IMR-90 (cell line): Measurements from ENCODE around the gene ZMIZ1. TPM values are rescaled to one million over a fixed set of nuclear protein-coding genes. Genes with fewer than 3 reads are reported as not detected.

Experiments used
- ATAC-seq: fragments of 200-7000 bp; cut with Tn5 transposase; 2 replicates; pipeline ENCODE4 v1.9.1; 2020; ENCODE audit warnings: low read depth, mild to moderate bottlenecking, moderate library complexity
- BruUV-seq: library from RNA; stranded (reverse); fragments of 400-500 nt; replicated peaks from 2 replicates; lab custom pipeline; 2021; lab: Mats Ljungman, UMichigan
- CTCF ChIA-PET: fragments of 300-600 bp; formaldehyde crosslinking; extraction: SDS; loops from one replicate; lab custom pipeline; 2021; ENCODE audit warnings: antibody characterized with exemption; lab: Yijun Ruan, JAX
- POLR2A ChIA-PET: fragments of 300-600 bp; sonication (Branson Sonifier 250); formaldehyde crosslinking; loops from one replicate; lab custom pipeline; 2022; ENCODE audit warnings: antibody characterized with exemption; ENCODE audit not compliant: unreplicated experiment; lab: Charles Lee
- DNase-seq: peaks from one replicate; pipeline ENCODE4 v3.0.0; 2013
- H2AFZ ChIP-seq: replicated peaks from 2 replicates; pipeline ENCODE3; 2013; ENCODE audit warnings: low read length, mild to moderate bottlenecking; ENCODE audit not compliant: poor library complexity
- H2AK5ac ChIP-seq: 2 replicates; pipeline ENCODE4 v1.6.1; 2013; ENCODE audit warnings: low read depth, low read length, inconsistent platforms
- H2AK9ac ChIP-seq: replicated peaks from 2 replicates; pipeline ENCODE3; 2013; ENCODE audit warnings: mild to moderate bottlenecking, low read depth, low read length, moderate library complexity; ENCODE audit not compliant: poor library complexity
- H2BK120ac ChIP-seq: 2 replicates; pipeline ENCODE4 v1.6.1; 2013; ENCODE audit warnings: low read depth, low read length, inconsistent platforms
- H2BK15ac ChIP-seq: 3 replicates; pipeline ENCODE4 v1.6.1; 2013; ENCODE audit warnings: low read depth, low read length, inconsistent platforms
- H2BK20ac ChIP-seq: 2 replicates; pipeline ENCODE4 v1.6.1; 2013; ENCODE audit warnings: low read depth, mild to moderate bottlenecking, inconsistent platforms, low read length, moderate library complexity
- H2BK5ac ChIP-seq: 2 replicates; pipeline ENCODE4 v1.6.1; 2013; ENCODE audit warnings: mild to moderate bottlenecking, low read depth, low read length, inconsistent platforms; ENCODE audit not compliant: poor library complexity, severe bottlenecking
- H3K14ac ChIP-seq: replicated peaks from 2 replicates; pipeline ENCODE4 v1.6.1; 2013; ENCODE audit warnings: low read depth, low read length, inconsistent platforms
- H3K18ac ChIP-seq: 2 replicates; pipeline ENCODE4 v1.6.1; 2013; ENCODE audit warnings: low read depth, low read length, control low read depth
- H3K23ac ChIP-seq: 2 replicates; pipeline ENCODE4 v1.6.1; 2013; ENCODE audit warnings: low read depth, low read length, inconsistent platforms
- H3K27ac ChIP-seq: 2 replicates; pipeline ENCODE4 v1.5.1; 2013; ENCODE audit warnings: mild to moderate bottlenecking, control low read depth, low read length; ENCODE audit not compliant: insufficient read depth
- H3K27me3 ChIP-seq: 2 replicates; pipeline ENCODE4 v1.6.1; 2013; ENCODE audit warnings: low read length; ENCODE audit not compliant: control insufficient read depth, insufficient read depth
- H3K36me3 ChIP-seq: 2 replicates; pipeline ENCODE4 v1.6.1; 2013; ENCODE audit warnings: low read length, mixed read lengths; ENCODE audit not compliant: control insufficient read depth, insufficient read depth
- H3K4ac ChIP-seq: 2 replicates; pipeline ENCODE4 v1.6.1; 2013; ENCODE audit warnings: low read depth, low read length, inconsistent platforms
- H3K4me1 ChIP-seq: 2 replicates; pipeline ENCODE4 v1.6.1; 2013; ENCODE audit warnings: low read length, mixed read lengths; ENCODE audit not compliant: control insufficient read depth, insufficient read depth
- H3K4me2 ChIP-seq: 2 replicates; pipeline ENCODE4 v1.6.1; 2013; ENCODE audit warnings: low read depth, mild to moderate bottlenecking, control low read depth, low read length, moderate library complexity
- H3K4me3 ChIP-seq: 2 replicates; pipeline ENCODE4 v1.5.1; 2013; ENCODE audit warnings: low read depth, mild to moderate bottlenecking, control low read depth, low read length, moderate library complexity; ENCODE audit not compliant: insufficient read depth
- H3K56ac ChIP-seq: 2 replicates; pipeline ENCODE4 v1.6.1; 2013; ENCODE audit warnings: low read length, inconsistent platforms; ENCODE audit not compliant: insufficient read depth; ENCODE audit errors: extremely low read depth
- H3K79me1 ChIP-seq, 2 experiments: 2 replicates each; pipeline ENCODE4 v1.6.1; 2013; ENCODE audit warnings: low read length in 2 of 2, inconsistent platforms in 1 of 2, low read depth in 1 of 2
- H3K9ac ChIP-seq: 2 replicates; pipeline ENCODE4 v1.6.1; 2013; ENCODE audit warnings: low read depth, low read length, control low read depth
- H3K9me1 ChIP-seq: 2 replicates; pipeline ENCODE4 v1.6.1; 2013; ENCODE audit warnings: low read length, inconsistent platforms; ENCODE audit not compliant: insufficient read depth
- H3K9me3 ChIP-seq: 2 replicates; pipeline ENCODE4 v1.6.1; 2013; ENCODE audit warnings: low read length; ENCODE audit not compliant: control insufficient read depth, insufficient read depth
- H4K20me1 ChIP-seq: 2 replicates; pipeline ENCODE4 v1.6.1; 2013; ENCODE audit warnings: low read length, inconsistent platforms; ENCODE audit not compliant: insufficient read depth
- H4K5ac ChIP-seq: 2 replicates; pipeline ENCODE4 v1.6.1; 2013; ENCODE audit warnings: mild to moderate bottlenecking, low read depth, low read length, control low read depth
- H4K8ac ChIP-seq, 2 experiments: 2 replicates each; pipeline ENCODE4 v1.6.1; 2013; ENCODE audit warnings: low read depth in 2 of 2, low read length in 2 of 2, control low read depth in 1 of 2, inconsistent platforms in 1 of 2
- H4K91ac ChIP-seq: 2 replicates; pipeline ENCODE4 v1.6.1; 2013; ENCODE audit warnings: low read depth, low read length, inconsistent platforms; ENCODE audit not compliant: insufficient read depth
- BHLHE40 ChIP-seq: fragments of 150-350 bp; IDR thresholded peaks from 2 replicates; pipeline ENCODE4 v1.6.1; 2016; ENCODE audit warnings: mild to moderate bottlenecking, low read depth, low read length
- CEBPB ChIP-seq: IDR thresholded peaks from 2 replicates; pipeline ENCODE4 v1.6.1; 2012; ENCODE audit warnings: low read depth, low read length, improper control_type of control experiment
- CHD1 ChIP-seq: IDR thresholded peaks from 2 replicates; pipeline ENCODE4 v1.6.1; 2012; ENCODE audit warnings: low read depth, low read length, improper control_type of control experiment
- CTCF ChIP-seq: conservative IDR thresholded peaks from 2 replicates; pipeline ENCODE4 v1.5.1; 2012; ENCODE audit warnings: mild to moderate bottlenecking, low read depth, low read length, improper control_type of control experiment
- ELK1 ChIP-seq: fragments of 150-350 bp; IDR thresholded peaks from 2 replicates; pipeline ENCODE4 v1.6.1; 2016; ENCODE audit warnings: low read depth, mild to moderate bottlenecking, low read length, moderate library complexity, borderline replicate concordance
- FOS ChIP-seq: fragments of 150-350 bp; IDR thresholded peaks from 2 replicates; pipeline ENCODE4 v1.6.1; 2016; ENCODE audit warnings: low read depth, low read length
- POLR2A ChIP-seq: IDR thresholded peaks from 2 replicates; pipeline ENCODE4 v1.6.1; 2012; ENCODE audit warnings: mild to moderate bottlenecking, low read depth, low read length
- RFX5 ChIP-seq: IDR thresholded peaks from 2 replicates; pipeline ENCODE4 v1.8.0; 2012; ENCODE audit warnings: low read depth, mild to moderate bottlenecking, low read length, moderate library complexity
- USF2 ChIP-seq: fragments of 150-350 bp; IDR thresholded peaks from 2 replicates; pipeline ENCODE4 v1.6.1; 2017; ENCODE audit warnings: mild to moderate bottlenecking, antibody characterized with exemption, low read length, low read depth
- WGBS, 2 experiments: methylation state at CpG; one replicate each; pipeline versions ENCODE4 v1.1.5 to v1.1.7; 2013; ENCODE audit warnings: missing lambda C conversion rate in 2 of 2; ENCODE audit not compliant: insufficient read length in 1 of 2; ENCODE audit errors: extremely low coverage in 2 of 2; 5-methylcytosine and 5-hydroxymethylcytosine counted together
- dilution Hi-C: fragments of 300-500 bp; cut with HindIII; formaldehyde crosslinking; loops from one replicate; pipeline ENCODE4 v1.14.3; 2018; ENCODE audit warnings: low sequenced_read_pairs; ENCODE audit not compliant: unreplicated experiment
- in situ Hi-C: fragments of 300-500 bp; cut with MboI; formaldehyde crosslinking; loops from 3 replicates; pipeline ENCODE4 v1.14.3; 2019; ENCODE audit warnings: low sequenced_read_pairs, inconsistent platforms, mixed read lengths
- intact Hi-C: fragments of 100-400 bp; cut with micrococcal nuclease; formaldehyde crosslinking; loops from 2 replicates; pipeline ENCODE4 v1.10.0; 2022
- polyA plus RNA-seq, 3 experiments: library from polyadenylated mRNA; depleted of rRNA; stranded (reverse); fragments of >200 nt; gene quantifications; 2 replicates each; pipeline ENCODE4 v1.2.3, GENCODE V29; 2012; ENCODE audit warnings: low replicate concordance in 1 of 3
- total RNA-seq: library from RNA; depleted of rRNA; stranded (reverse); fragments of >200 nt; gene quantifications from 2 replicates; pipeline ENCODE4 v1.2.3, GENCODE V29; 2012

ZMIZ1 gene
- total and polyA plus RNA-seq, 2 of the 4 experiments (the other 2 are of a cell fraction): 6.6 to 48.7 TPM

- Histone ChIP-seq H3K23ac (0 out of 2 replicates have a peak overlapping the region, but pooled peaks have one; percentile 7), H3K4me2 (no peak overlapping the region; the same call in 1 of the 2 replicates), H2AK9ac (no peak overlapping the region), H2BK15ac (no peak overlapping the region), H3K4me1 (peaks cover 66% of the 10 kb centered on the region), H3K9ac (no peak overlapping the region), H3K36me3 (no peaks in the 10 kb centered on the region; the same call in 1 of the 2 replicates), H2BK120ac (no peak overlapping the region), H3K9me3 (no peaks in the 10 kb centered on the region), H4K20me1 (peaks cover 95% of the 10 kb centered on the region), H3K18ac (no peak overlapping the region), H4K8ac (no peak overlapping the region), H2BK20ac (no peak overlapping the region), H4K91ac (no peak overlapping the region), H3K56ac (no peak overlapping the region), H3K4me3 (no peak overlapping the region), H3K27me3 (no peaks in the 10 kb centered on the region), H3K9me1 (peaks cover 60% of the 10 kb centered on the region), H2AFZ (no peak overlapping the region), H3K4ac (no peak overlapping the region), H3K79me1 (peaks cover 4 to 80% of the 10 kb centered on the region in 2 experiments; a peak in 2 of 4 replicates), H3K14ac (no peak overlapping the region), H2AK5ac (no peak overlapping the region; the same call in none of the 2 replicates), H4K5ac (no peak overlapping the region), H3K27ac (no peak overlapping the region), H2BK5ac (no peak overlapping the region)
- BruUV-seq: no TSS peak
- ChIA-PET POLR2A (no interaction called here), CTCF (no interaction called here)
- TF ChIP-seq POLR2A (no peak), ELK1 (no peak), RFX5 (no peak), BHLHE40 (no peak), USF2 (no peak), CTCF (no peak), CEBPB (no peak), FOS (no peak), CHD1 (no peak)
- intact Hi-C loops (loop anchor here (5.0 kb wide), 3 partner anchors 38 to 103 kb away; no protein-coding TSS in a partner anchor), dilution Hi-C loops (no loop called here), in situ Hi-C loops (loop anchor here (5.0 to 10.0 kb wide), 2 partner anchors 63 to 1030 kb away; no protein-coding TSS in a partner anchor)
- no CpG with 5 or more reads among the region's 4 CpGs for WGBS, 2 experiments
- ATAC-seq: no peak
- no peak for DNase-seq
Measured at GRCh38 chr10:79074732-79075131, 6.0 kb downstream of the ZMIZ1 start.
